NCI-H2227 (cell line): ENCODE data around the gene PLA2G4E.

Experiments
- DNase-seq: peaks from one replicate; lab custom pipeline; 2025; ENCODE audit not compliant: unreplicated experiment; lab: John Stamatoyannopoulos, UW

Gene PLA2G4E

DNA sequence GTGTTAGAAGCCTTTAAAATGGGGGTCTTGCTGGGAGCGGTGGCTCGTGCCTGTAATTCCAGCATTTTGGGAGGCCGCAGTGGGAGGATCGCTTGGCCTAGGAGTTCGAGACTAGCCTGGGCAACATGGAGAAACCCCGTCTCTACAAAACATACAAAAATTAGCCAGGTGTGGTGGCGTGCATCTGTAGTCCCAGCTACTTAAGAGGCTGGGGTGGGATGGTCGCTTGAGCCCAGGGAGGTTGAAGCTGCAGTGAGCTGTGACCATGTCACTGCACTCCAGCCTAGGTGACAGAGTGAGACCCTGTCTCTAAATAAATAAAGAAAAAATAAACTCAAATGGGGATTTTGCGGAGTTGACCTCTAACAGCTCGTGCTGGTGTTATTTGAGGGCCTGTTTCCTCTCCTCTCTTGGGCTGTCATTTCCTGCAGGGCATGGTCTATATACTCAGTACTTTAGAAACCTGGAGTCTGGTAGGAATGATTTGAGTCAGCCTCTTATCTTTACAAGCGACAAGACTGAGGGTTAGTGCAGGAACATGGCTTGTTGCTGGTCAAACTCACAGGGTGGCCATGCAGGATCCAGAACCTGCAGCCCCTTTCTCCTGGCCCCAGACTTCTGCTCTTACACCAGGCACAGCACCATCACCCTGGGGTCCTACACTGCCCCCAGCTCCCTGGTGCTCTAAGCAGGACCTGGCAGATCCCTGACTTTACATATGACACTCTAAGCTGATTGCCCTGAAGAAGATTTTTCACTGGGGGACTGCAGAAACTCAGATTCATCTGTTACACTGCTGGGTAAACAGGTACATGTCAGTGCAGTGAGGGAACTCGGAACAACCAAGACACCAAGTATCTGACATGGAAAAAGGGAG is 63.6 kb downstream of the PLA2G4E start:
- DNase-seq = no peak

DNA sequence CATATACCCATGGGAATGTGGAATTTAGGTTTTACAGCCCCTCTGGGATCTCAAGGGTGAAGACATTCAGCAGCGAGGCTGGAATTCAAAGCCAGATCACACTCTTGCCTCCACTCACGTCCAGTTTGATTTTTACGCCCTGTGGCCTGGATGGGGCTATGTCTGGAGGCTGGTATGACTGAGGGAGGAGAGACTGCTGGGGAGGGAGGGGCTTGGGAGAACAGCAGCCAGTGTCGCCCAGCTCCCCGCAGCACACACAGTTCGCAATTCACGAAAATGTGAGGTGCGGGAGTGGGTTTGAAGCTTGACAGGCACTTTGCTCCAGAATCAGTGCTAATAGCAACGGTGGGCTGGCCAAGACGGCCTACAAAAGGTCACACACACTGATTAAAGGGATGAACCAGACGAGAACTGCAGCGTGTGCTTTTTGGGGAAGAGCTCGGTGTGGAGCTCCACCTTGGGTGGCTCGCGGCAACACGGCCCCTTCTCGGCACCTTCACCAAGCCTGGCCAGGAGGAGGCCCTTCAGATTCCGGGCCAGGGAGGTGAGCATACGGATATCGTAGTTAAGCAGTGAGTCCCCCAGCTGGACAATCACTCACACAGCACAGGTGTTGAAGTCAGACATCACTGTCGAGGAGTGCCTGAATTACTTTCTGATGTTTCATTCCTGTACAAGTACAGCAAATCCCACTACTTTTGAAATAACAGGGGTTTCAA is 64.9 kb downstream of the PLA2G4E start:
- peak; percentile 8 for DNase-seq

DNA sequence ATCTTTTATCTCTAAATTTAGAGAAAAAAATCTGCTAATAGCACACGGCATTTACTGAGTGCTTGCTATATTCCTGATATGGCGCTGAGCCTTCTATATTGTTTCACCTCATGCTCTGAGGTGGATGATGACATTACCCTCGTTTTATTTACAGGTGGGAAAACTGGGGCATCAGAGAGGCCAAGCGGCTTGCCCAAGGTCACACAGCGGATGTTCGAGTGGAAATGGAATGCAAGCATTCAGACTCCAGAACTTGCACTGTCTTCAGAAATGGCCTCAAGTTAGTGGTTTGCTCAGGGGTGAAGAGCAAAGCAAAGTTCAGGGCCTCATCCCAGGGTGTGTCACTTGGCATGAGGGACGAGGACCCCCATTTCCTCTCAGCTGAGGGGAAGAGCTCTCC is 65.7 kb downstream of the PLA2G4E start:
- no peak for DNase-seq

DNA sequence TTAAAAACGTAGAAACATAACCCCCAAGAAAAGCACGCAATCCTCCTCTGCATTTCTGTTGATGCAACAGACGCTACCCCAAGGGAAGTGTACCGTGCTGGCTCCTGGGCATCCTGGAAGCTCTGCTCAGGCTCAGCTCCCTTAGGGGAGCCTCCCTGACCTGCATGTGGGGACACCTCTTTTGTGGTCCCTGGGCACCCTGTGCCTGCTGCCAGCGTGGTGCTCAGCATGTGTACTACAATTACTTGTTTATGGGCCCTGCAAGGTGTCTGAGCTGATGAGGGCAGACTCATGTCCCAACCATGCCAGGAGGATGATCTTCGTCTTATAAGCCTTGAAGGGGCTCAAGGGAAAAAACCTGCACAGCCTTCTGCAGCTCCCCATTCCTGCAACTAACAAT is 66.8 kb downstream of the PLA2G4E start:
- DNase-seq = no peak

DNA sequence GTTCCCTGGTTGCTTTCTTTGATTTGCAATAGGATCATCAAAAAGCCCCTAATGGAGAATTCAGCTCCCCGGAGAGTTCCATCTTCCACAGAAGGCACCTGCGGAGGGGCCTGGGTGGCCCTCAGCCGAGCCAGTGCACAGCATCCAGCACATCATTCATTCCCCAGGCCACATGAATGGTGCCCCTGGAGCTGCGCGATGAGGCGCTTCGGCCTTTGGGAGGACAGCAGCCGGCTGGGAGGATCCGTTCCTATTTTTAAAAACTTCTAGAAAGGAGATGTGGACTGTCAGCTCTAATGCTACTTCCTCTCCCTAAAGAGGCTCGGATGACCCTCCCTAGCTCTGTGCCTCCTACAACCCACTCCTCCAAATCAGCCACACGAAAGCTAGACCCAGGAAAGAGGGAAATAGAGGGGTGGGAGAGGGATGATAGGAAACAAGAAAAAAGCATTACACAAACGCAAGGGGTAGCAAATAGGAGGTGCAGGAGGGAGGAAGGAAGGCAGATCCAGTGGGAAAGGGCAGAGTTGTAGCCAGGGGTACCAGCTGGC is 68.8 kb downstream of the PLA2G4E start:
- DNase-seq = no peak

DNA sequence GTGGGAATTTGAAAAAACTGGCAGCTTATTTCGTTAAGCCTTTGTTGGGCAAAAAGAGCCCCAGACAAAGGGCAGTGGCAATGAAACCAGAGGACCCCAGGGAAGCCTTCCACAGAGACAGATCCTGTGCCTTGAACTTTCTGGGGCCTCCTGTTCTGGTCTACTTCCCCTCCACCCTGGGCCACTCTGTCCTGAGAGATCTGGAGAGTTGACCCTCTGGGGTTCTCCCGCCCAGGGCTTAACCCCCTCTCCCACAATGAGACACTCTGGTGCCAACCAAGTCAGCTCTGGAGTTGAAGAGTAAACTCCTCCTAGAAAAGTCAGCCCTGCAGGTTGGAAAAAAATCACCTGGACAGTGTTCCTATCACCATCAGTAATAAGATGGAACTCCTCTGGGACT is 69.3 kb downstream of the PLA2G4E start:
- no peak for DNase-seq

DNA sequence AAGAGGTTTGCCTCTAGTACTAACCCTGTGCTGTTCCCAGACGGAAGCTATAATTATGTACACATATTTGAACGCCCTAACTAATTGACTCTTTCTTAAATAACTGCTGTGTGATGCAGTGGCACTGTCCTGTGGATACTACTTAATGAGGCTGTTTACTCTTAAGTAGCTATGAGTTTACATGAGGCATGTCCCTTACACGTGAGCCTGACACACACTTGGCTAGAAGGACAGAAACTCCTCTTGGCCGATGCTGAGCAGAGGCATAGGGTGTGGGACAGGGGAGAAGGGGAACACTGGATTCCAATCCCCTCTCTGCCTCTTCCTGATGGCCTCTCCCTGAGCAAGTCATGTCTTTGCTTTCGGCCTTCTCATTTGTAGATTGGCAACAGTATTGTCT is 70.4 kb downstream of the PLA2G4E start:
- DNase-seq = no peak

DNA sequence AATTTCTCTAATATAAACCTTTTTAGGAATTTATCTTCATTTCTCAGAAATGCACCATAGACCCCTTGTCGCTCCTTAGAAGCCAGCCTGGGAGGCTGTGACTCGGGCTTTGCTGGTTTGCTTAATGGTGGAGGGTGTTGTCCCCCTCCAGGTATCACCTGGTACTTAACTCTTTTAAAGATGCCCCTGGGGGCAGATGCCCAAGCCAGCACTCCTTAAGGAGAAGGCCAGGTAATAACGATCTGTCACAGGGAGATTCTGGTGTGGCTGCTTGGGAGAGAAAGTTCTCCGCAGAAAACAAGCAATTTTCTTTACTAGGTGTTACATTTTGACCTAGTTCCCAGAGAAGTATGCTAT is 70.7 kb downstream of the PLA2G4E start:
- no peak for DNase-seq

DNA sequence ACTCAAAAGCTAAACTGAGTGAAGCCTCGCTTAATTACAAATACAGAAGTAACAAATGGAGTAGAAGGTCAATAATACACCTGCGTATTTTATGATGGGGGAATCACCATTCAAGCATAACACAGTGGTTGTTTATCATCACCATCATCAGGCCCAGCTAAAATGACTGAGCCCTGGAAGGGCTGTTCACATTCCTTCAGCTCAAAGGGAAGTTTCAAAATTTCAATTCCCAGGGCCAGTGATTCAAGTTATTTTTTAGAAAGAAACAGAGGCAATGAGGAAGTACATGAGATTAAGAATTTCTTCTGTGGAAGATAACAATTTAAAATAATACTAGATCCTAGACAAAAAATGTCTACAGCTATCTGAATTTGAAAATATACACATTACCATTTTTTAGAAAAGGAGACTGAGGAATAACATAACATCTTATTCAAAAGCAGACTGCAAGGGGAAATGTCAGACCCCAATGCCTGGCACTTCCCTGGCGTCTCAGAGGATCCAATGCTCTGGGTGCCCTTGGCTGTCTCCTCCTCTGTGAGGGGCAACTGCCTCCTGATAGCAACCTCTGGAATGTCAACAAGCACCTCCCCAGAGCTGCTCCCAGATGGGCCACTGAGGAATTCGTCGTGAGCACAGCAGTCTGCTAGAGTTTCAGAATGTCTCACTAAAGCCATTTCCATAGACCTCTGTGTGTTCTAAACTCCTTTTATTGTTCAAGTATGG is 71.3 kb downstream of the PLA2G4E start:
- DNase-seq = no peak

DNA sequence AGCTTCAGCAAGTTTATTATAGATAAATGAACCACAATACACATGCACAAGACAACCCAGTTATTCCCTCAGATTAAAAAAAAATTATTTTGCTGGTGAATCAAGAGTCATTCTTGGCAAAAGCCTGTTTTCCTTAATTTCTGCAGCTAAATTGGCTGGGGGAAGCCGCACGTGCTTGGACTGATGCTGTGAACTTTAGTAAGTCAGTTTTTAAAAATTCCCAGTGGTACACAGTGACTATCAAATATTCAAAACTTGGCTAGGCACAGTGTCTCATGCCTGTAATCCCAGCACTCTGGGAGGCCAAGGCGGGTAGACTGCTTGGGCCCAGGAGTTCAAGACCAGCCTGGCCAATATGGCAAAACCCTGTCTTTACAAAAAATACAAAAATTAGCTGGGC is 72.4 kb downstream of the PLA2G4E start:
- no peak for DNase-seq

DNA sequence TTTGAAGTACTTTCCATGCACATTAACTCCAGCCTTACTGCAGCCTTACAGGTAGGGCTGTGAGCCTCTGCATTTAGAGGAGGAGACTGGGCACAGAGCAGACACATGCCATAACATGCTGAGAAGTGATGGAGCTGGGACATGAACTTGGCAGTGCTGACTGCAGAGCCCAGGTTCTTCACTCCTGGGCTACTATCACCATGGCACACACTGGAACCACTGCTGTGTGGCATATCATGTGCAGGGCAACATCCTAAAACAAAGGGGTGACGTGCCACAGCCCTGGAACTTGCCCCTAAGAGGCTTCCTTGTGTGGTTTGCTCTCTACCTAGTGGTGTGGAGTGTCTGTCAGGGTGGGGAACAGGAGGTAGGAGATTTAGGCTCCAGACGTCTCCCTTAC is 73.9 kb downstream of the PLA2G4E start:
- no peak for DNase-seq

DNA sequence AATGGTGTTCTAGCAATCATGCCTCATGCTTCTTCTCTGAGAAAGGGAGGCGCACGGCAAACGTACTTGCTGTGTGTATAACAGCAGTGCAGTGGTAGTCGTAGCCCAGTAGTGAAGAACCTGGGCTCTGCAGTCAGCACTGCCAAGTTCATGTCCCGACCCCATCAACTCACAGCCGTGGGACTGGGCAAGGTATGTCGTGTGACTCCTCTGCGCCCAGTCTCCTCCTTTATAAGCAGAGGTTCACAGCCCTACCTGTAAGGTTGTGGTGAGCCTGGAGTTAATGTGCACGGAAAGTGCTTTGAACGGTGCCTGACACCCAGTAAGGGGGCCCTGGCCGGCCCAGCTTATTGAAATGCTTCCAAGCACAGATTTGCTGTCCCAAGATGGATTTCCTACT is 75.1 kb downstream of the PLA2G4E start:
- no peak for DNase-seq

DNA sequence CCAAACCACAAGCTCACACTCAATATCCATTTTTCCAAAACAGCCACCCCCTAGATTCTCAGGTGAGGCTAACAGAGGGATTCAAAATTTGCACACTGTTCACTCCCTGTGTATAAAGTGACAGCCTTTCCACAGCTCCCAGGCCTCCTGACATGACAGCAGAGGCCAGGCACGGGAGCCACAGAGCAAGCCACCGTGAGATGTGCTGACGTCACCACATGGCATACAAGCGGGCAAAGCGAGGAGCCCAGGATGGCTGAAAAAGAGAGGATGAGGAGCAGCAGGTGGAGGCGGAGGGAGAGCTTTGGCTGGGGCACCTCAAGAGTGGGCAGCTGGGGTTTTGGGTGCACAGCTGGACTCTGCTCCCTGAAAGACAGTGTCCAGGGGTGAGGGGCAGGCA is 75.6 kb downstream of the PLA2G4E start:
- DNase-seq = no peak

DNA sequence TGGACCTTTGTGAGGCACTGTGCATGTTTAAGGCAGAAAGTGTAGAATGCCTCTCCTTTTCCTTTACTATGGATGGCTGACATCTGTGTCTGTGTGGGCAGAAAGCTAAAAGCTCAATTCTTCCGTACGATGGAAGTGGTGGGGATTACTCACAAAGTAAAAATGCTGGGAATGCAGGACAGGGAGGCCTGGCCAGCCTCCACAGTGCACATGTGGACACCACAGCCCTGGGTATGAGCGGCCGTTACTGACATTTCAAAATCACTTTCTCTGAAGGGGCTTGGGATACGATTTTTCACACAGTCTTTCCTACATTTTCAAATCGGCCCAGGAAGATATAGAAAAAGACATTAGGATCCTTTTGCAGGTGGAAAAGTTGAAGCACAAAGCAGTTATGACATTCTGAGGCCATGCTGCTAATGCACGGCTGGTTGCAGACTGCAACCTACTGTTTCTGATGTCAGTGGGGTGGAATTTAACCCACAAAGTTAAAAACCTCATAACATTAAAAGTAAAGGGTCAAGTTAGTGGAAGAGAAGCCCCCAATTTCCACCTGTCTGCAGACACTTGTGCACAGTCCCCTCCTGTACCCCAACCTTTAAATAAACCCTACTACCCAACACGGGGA is 76.4 kb downstream of the PLA2G4E start:
- no peak for DNase-seq

DNA sequence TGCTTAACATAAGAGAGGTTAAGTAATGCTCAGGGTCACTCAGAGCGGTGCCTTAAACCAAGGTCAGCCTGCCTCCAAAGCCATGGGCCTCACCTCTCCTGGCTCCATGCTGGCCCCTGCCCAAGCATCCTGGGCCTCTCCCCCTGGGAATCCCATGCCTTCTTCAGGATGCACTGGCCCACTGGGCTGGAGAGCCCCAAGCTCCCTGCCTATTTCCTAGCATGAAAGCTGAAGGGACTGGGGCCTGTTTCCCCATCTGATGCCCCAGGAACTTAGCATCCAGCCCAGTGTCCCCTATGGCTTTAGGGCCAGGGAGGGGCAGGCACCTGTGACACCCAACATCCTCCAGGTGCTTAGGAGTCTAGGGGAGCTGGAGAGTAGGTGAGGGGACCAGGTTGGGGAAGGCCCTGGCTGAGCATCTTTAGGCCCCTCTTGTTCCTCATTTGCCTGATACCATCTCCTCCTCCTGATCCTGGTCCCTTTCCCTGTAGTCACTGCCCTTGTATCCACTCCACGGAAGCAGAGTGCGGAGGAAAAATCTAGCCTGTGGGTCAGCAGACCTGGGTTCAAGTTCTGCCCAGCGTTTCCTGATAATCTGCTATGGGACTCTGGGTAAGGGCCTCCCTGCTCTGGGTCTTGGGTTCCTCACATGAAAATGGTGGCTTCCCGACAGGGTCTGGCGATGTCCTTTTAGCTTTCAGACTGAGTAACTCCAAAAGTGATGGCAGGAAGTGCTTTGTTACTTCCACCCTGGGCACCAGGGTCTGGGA is 77.1 kb downstream of the PLA2G4E start:
- no peak for DNase-seq

DNA sequence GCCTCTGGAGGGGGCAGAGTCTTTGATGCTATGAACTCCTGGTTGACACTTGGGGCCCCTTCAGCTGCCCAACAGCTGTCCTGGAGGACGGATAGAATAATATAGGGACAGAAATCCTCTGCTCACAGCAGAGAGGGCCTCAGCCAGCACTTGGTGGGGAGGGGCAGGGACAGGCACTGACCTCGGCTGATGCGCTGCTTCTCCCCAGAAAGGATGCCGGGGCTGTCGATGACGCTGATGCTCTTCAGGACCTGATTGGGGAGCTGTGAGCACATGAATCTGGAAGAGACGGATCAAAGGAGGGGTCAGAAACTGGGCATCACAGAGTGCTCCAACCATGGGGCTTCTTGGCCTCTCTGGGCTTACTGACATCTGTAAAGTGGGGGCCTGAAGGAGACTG is 78.0 kb downstream of the PLA2G4E start:
- no peak for DNase-seq

DNA sequence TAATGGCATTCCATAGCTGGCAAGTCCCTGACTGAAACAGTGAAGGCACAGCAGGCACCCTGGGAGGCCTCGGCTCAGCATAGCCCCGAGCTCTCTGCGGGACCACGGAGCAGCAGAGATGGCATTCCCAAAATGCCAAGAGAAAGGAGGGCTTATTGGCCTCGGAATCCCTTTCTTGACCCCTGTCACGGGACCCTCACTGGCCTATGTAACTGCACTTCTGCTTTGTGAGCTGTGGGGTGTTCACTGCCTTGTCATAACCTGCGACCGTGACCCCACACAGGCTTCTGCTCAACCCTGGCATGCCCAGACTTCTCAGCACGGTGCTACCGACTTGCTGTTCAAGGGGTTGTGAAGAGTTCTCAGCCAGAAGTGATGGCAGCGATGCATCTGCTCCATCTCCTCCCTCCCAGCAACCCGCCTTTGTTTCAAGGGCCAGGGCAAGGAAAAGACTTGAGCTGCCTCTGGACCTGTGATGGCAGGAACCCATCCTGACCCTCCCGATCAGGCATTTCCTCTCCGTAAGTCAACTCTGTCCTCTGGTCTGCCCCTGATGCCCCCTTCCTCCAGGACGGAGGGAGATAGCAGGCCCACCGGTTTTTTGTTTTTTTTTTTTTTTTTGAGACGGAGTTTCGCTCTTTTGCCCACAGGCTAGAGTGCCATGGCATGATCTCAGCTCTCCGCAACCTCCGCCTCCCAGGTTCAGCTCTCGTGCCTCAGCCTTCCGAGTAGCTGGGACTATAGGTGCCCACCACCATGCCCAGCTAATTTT is 79.0 kb downstream of the PLA2G4E start:
- no peak for DNase-seq

DNA sequence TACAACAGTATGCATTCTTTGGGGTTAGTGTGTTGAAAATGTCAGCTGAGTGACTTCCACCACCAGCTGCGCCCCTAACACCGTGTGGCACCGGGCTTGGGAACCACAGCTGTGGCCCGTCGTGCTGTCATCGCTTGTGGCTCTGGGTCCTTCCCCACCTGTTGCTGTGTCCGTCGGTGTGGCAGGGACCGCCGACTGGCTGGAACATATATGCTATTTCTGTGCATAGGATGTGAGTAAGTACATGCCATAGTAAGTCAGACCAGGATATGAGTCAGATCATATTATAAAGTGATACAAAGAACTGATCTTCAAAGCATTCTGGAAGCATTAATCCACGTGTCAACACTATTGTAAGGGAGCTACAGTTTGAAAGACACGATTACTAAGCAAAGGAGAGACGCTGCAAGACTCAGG is 80.4 kb downstream of the PLA2G4E start:
- no peak for DNase-seq

DNA sequence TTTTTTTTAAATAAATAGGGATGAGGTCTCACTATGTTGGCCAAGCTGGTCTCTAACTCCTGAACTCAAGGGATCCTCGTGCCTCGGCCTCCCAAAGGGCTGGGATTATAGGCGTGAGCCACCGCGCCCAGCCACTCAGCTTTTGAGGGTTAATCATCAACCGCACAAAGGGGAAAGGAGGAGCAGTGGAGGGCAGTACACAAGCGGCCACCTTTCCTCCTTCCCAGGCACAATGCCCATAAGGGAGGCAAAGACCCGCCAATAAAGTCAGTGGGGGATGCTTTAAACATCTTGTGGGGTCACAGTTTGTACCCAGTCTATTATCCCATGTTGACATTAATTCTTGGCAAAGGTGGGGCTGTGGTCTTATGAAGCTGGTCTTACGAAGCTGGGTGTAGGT is 80.9 kb downstream of the PLA2G4E start:
- no peak for DNase-seq

DNA sequence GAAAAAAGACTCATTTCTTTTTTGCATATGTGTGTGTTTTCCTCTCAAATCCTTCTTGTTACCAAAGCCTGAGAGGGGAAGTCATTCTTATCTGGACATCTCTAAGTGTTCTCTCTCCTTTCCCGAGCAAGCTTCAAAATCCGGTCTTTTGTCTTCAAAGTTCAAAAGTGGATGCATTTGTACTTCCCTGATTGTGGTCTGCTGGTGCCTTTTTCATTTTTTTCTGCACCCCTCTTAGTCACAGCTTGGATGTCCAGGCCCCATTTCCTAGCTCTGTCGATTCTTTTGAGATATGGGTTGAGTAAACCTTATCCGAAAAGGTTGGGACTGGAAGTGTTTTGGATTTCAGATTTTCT is 83.3 kb downstream of the PLA2G4E start:
- DNase-seq = no peak
